ENCODE data around the gene FGGY.

FGGY gene

GRCh38 chr1:59427784-59428183 lies 130.9 kb downstream of the FGGY start:
- Histone ChIP-seq H3K4me3 (no peak overlapping the region), H3K27ac (no peak overlapping the region), H3K9me3 (ENCODE audit: low read depth, low read length) (no peaks in the 10 kb centered on the region), H3K36me3 (ENCODE audit: insufficient read depth, low read length) (no peaks in the 10 kb centered on the region), H3K9ac (ENCODE audit: insufficient read length) (no peak overlapping the region)
- DNase-seq (ENCODE audit: low read depth, low spot score), result no peak
- TF ChIP-seq FOXP2 (optimal IDR thresholded peaks at IDR 0.05; ENCODE audit: control extremely low read depth, extremely low read length, insufficient read depth) (no peak), EZH2 (IDR thresholded peaks at IDR 0.05) (no peak), POLR2AphosphoS5 (IDR thresholded peaks at IDR 0.05; ENCODE audit: borderline replicate concordance, low read depth, low read length) (no peak)

GRCh38 chr1:59428828-59429227 lies 131.9 kb downstream of the FGGY start:
- TF ChIP-seq POLR2AphosphoS5 (IDR thresholded peaks at IDR 0.05; ENCODE audit: borderline replicate concordance, low read depth, low read length) (no peak), FOXP2 (optimal IDR thresholded peaks at IDR 0.05; ENCODE audit: control extremely low read depth, extremely low read length, insufficient read depth) (no peak), EZH2 (IDR thresholded peaks at IDR 0.05) (no peak)
- Histone ChIP-seq H3K4me3 (no peak overlapping the region), H3K36me3 (ENCODE audit: insufficient read depth, low read length) (no peaks in the 10 kb centered on the region), H3K9me3 (ENCODE audit: low read depth, low read length) (no peaks in the 10 kb centered on the region), H3K27ac (no peak overlapping the region), H3K9ac (ENCODE audit: insufficient read length) (no peak overlapping the region)
- DNase-seq (ENCODE audit: low read depth, low spot score), result no peak

- no peaks in the 10 kb centered on the region for H3K9me3 ChIP-seq (ENCODE audit: low read depth, low read length)
- TF ChIP-seq POLR2AphosphoS5 (IDR thresholded peaks at IDR 0.05; ENCODE audit: borderline replicate concordance, low read depth, low read length) (no peak), FOXP2 (optimal IDR thresholded peaks at IDR 0.05; ENCODE audit: control extremely low read depth, extremely low read length, insufficient read depth) (no peak), EZH2 (IDR thresholded peaks at IDR 0.05) (no peak)
- no peaks in the 10 kb centered on the region for H3K36me3 ChIP-seq (ENCODE audit: insufficient read depth, low read length)
- no peak overlapping the region for H3K9ac ChIP-seq (ENCODE audit: insufficient read length)
- H3K4me3 ChIP-seq, result no peak overlapping the region
- H3K27ac ChIP-seq, result no peak overlapping the region
- DNase-seq (ENCODE audit: low read depth, low spot score), result no peak
Observed at GRCh38 chr1:59429656-59430055, 132.8 kb downstream of the FGGY start.

- TF ChIP-seq POLR2AphosphoS5 (IDR thresholded peaks at IDR 0.05; ENCODE audit: borderline replicate concordance, low read depth, low read length) (no peak), EZH2 (IDR thresholded peaks at IDR 0.05) (no peak), FOXP2 (optimal IDR thresholded peaks at IDR 0.05; ENCODE audit: control extremely low read depth, extremely low read length, insufficient read depth) (no peak)
- Histone ChIP-seq H3K36me3 (ENCODE audit: insufficient read depth, low read length) (no peaks in the 10 kb centered on the region), H3K4me3 (no peak overlapping the region), H3K9ac (ENCODE audit: insufficient read length) (no peak overlapping the region), H3K9me3 (ENCODE audit: low read depth, low read length) (no peaks in the 10 kb centered on the region), H3K27ac (no peak overlapping the region)
- DNase-seq (ENCODE audit: low read depth, low spot score), result no peak
Observed at GRCh38 chr1:59431566-59432294, 134.8 kb downstream of the FGGY start.

- no peak overlapping the region for H3K9ac ChIP-seq (ENCODE audit: insufficient read length)
- DNase-seq (ENCODE audit: low read depth, low spot score), result no peak
- TF ChIP-seq EZH2 (IDR thresholded peaks at IDR 0.05) (no peak), POLR2AphosphoS5 (IDR thresholded peaks at IDR 0.05; ENCODE audit: borderline replicate concordance, low read depth, low read length) (no peak), FOXP2 (optimal IDR thresholded peaks at IDR 0.05; ENCODE audit: control extremely low read depth, extremely low read length, insufficient read depth) (no peak)
- H3K9me3 ChIP-seq (ENCODE audit: low read depth, low read length), result no peaks in the 10 kb centered on the region
- H3K36me3 ChIP-seq (ENCODE audit: insufficient read depth, low read length), result no peaks in the 10 kb centered on the region
- no peak overlapping the region for H3K27ac ChIP-seq
- no peak overlapping the region for H3K4me3 ChIP-seq
Observed at GRCh38 chr1:59432531-59433439, 135.9 kb downstream of the FGGY start.

- no peak overlapping the region for H3K27ac ChIP-seq
- no peak for DNase-seq (ENCODE audit: low read depth, low spot score)
- H3K36me3 ChIP-seq (ENCODE audit: insufficient read depth, low read length), result no peaks in the 10 kb centered on the region
- TF ChIP-seq POLR2AphosphoS5 (IDR thresholded peaks at IDR 0.05; ENCODE audit: borderline replicate concordance, low read depth, low read length) (no peak), FOXP2 (optimal IDR thresholded peaks at IDR 0.05; ENCODE audit: control extremely low read depth, extremely low read length, insufficient read depth) (no peak), EZH2 (IDR thresholded peaks at IDR 0.05) (no peak)
- no peak overlapping the region for H3K4me3 ChIP-seq
- no peak overlapping the region for H3K9ac ChIP-seq (ENCODE audit: insufficient read length)
- no peaks in the 10 kb centered on the region for H3K9me3 ChIP-seq (ENCODE audit: low read depth, low read length)
Observed at GRCh38 chr1:59433440-59433813, 136.5 kb downstream of the FGGY start.

GRCh38 chr1:59434336-59434735 lies 137.4 kb downstream of the FGGY start:
- no peak for DNase-seq (ENCODE audit: low read depth, low spot score)
- Histone ChIP-seq H3K4me3 (no peak overlapping the region), H3K9me3 (ENCODE audit: low read depth, low read length) (no peaks in the 10 kb centered on the region), H3K27ac (no peak overlapping the region), H3K9ac (ENCODE audit: insufficient read length) (no peak overlapping the region), H3K36me3 (ENCODE audit: insufficient read depth, low read length) (no peaks in the 10 kb centered on the region)
- TF ChIP-seq FOXP2 (optimal IDR thresholded peaks at IDR 0.05; ENCODE audit: control extremely low read depth, extremely low read length, insufficient read depth), result no peak
- no peak for TF ChIP-seq EZH2 (IDR thresholded peaks at IDR 0.05)
- no peak for TF ChIP-seq POLR2AphosphoS5 (IDR thresholded peaks at IDR 0.05; ENCODE audit: borderline replicate concordance, low read depth, low read length)

GRCh38 chr1:59436637-59437036 lies 139.7 kb downstream of the FGGY start:
- Histone ChIP-seq H3K4me3 (no peak overlapping the region), H3K27ac (no peak overlapping the region), H3K36me3 (ENCODE audit: insufficient read depth, low read length) (no peaks in the 10 kb centered on the region), H3K9me3 (ENCODE audit: low read depth, low read length) (no peaks in the 10 kb centered on the region), H3K9ac (ENCODE audit: insufficient read length) (no peak overlapping the region)
- TF ChIP-seq FOXP2 (optimal IDR thresholded peaks at IDR 0.05; ENCODE audit: control extremely low read depth, extremely low read length, insufficient read depth) (no peak), POLR2AphosphoS5 (IDR thresholded peaks at IDR 0.05; ENCODE audit: borderline replicate concordance, low read depth, low read length) (no peak), EZH2 (IDR thresholded peaks at IDR 0.05) (no peak)
- DNase-seq (ENCODE audit: low read depth, low spot score), result no peak
